ENCODE measurements around the gene DLG2. TPM values are rescaled to one million over a fixed set of nuclear protein-coding genes. Genes with fewer than 3 reads are reported as not detected.

The DLG2 gene
- total RNA-seq, 4 donors from 2014 or later: 1.3 to 4.7 (median 2.4) TPM

- DNase-seq (no peak), ATAC-seq (no peak)
- H3K27ac ChIP-seq: no peak overlapping the region
- peaks cover 0 to 2% (median 0%) of the 10 kb centered on the region in 3 donors for H3K27me3 ChIP-seq
- H3K9me3 ChIP-seq: no peaks in the 10 kb centered on the region
- peaks cover 0 to 8% of the 10 kb centered on the region in 2 donors for H3K4me1 ChIP-seq
- intact Hi-C loops (cut with DNase I; ENCODE audit: low total_unique reads) (no loop called here), in situ Hi-C loops (cut with MboI; ENCODE audit: low sequenced_read_pairs in 4 of 4) (no loop called here)
- no peaks in the 10 kb centered on the region for H3K36me3 ChIP-seq
- TF ChIP-seq CTCF (IDR thresholded peaks at IDR 0.05 in 4 of 5, conservative IDR thresholded peaks at IDR 0.05 in 1 of 5): no peak
- H3K4me3 ChIP-seq: no peak overlapping the region
Observed at GRCh38 chr11:83678831-83679584, 1948.1 kb downstream of the DLG2 start.

GRCh38 chr11:83677730-83678129 is 1949.4 kb downstream of the DLG2 start:
- Histone ChIP-seq H3K27me3 (no peaks in the 10 kb centered on the region), H3K9me3 (no peaks in the 10 kb centered on the region), H3K36me3 (no peaks in the 10 kb centered on the region), H3K4me1 (peaks cover 0 to 8% of the 10 kb centered on the region in 2 donors), H3K4me3 (no peak overlapping the region), H3K27ac (no peak overlapping the region)
- ATAC-seq (no peak), DNase-seq (no peak)
- intact Hi-C loops (cut with DNase I; ENCODE audit: low total_unique reads) (no loop called here), in situ Hi-C loops (cut with MboI; ENCODE audit: low sequenced_read_pairs in 4 of 4) (no loop called here)
- TF ChIP-seq CTCF (IDR thresholded peaks at IDR 0.05 in 4 of 5, conservative IDR thresholded peaks at IDR 0.05 in 1 of 5) (no peak), POLR2A (IDR thresholded peaks at IDR 0.05) (no peak)

GRCh38 chr11:83676056-83676601 is 1951.0 kb downstream of the DLG2 start:
- in situ Hi-C loops (cut with MboI; ENCODE audit: low sequenced_read_pairs in 4 of 4): no loop called here
- TF ChIP-seq CTCF (IDR thresholded peaks at IDR 0.05 in 4 of 5, conservative IDR thresholded peaks at IDR 0.05 in 1 of 5) (no peak), POLR2A (IDR thresholded peaks at IDR 0.05) (no peak)
- intact Hi-C loops (cut with DNase I; ENCODE audit: low total_unique reads): no loop called here
- Histone ChIP-seq H3K36me3 (no peaks in the 10 kb centered on the region), H3K27me3 (no peaks in the 10 kb centered on the region), H3K27ac (no peak overlapping the region), H3K4me3 (no peak overlapping the region), H3K4me1 (no peaks in the 10 kb centered on the region), H3K9me3 (no peaks in the 10 kb centered on the region)
- no peak for DNase-seq
- ATAC-seq: no peak

GRCh38 chr11:83674102-83674896 is 1952.8 kb downstream of the DLG2 start:
- in situ Hi-C loops (cut with MboI; ENCODE audit: low sequenced_read_pairs in 4 of 4): no loop called here
- Histone ChIP-seq H3K27ac (no peak overlapping the region), H3K4me1 (no peaks in the 10 kb centered on the region), H3K4me3 (no peak overlapping the region), H3K9me3 (no peaks in the 10 kb centered on the region), H3K27me3 (no peaks in the 10 kb centered on the region), H3K36me3 (no peaks in the 10 kb centered on the region)
- DNase-seq (no peak), ATAC-seq (no peak)
- intact Hi-C loops (cut with DNase I; ENCODE audit: low total_unique reads): no loop called here
- no peak for TF ChIP-seq CTCF (IDR thresholded peaks at IDR 0.05 in 4 of 5, conservative IDR thresholded peaks at IDR 0.05 in 1 of 5)
- no peak for TF ChIP-seq POLR2A (IDR thresholded peaks at IDR 0.05)
